Brain pericyte (primary cell): ENCODE results near the gene FADS1.

Experiments
- DNase-seq: peaks from one replicate; pipeline ENCODE4 v3.0.0-alpha.2; 2012; ENCODE audit warnings: low read depth, low spot score

The FADS1 gene

DNA sequence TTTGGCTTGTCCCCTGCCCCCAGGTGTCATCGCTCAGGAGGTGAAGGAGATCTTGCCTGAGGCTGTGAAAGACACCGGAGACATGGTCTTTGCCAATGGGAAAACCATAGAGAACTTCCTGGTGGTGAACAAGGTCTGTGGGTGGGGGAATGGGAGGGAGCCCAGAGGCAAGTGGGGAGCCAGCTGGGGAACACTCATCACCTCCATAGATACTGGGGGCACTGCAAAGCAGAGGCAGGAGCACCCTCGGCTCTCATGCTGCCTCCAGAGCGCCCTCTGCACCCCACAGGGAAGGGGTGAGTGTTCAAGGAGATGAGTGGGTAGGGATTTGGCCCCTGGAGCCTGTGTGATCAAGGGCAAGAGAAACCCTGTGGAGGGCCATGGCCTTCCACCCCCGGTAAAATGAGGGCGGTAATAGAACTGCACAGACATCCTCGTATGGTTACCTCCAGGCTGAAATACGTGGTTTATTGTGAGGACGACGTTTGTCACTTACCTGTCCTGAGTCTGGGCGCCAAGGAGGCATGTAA lies 38.4 kb downstream of the FADS1 start:
- DNase-seq, result no peak

- no peak for DNase-seq
Measured at GRCh38 chr11:61777234-61778090, 39.3 kb downstream of the FADS1 start.

DNA sequence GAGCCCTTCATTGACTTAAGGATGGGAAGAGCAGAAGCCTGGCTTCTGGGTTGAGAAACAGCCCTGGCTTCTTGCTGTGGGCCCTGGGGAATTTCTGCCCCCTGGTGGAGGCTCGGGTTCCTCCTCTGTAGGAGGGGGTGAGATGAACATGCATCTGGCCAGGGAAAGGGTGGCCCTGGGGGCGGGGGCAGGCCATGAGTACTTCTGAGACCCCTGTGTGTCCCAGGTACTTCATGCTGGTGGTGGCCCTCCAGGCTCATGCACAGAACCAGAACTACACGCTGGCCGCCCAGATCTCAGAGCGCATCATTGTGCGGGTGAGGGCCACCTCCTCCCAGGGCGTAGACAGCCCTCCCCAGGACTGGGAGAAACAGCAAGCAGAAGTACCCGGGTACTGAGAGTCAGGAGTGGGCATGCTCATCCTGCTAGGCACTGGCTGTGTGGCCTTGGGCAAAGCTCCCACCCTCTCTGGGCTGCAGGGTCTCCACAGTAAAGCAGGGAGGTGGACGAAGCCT lies 40.2 kb downstream of the FADS1 start:
- DNase-seq, result no peak

DNA sequence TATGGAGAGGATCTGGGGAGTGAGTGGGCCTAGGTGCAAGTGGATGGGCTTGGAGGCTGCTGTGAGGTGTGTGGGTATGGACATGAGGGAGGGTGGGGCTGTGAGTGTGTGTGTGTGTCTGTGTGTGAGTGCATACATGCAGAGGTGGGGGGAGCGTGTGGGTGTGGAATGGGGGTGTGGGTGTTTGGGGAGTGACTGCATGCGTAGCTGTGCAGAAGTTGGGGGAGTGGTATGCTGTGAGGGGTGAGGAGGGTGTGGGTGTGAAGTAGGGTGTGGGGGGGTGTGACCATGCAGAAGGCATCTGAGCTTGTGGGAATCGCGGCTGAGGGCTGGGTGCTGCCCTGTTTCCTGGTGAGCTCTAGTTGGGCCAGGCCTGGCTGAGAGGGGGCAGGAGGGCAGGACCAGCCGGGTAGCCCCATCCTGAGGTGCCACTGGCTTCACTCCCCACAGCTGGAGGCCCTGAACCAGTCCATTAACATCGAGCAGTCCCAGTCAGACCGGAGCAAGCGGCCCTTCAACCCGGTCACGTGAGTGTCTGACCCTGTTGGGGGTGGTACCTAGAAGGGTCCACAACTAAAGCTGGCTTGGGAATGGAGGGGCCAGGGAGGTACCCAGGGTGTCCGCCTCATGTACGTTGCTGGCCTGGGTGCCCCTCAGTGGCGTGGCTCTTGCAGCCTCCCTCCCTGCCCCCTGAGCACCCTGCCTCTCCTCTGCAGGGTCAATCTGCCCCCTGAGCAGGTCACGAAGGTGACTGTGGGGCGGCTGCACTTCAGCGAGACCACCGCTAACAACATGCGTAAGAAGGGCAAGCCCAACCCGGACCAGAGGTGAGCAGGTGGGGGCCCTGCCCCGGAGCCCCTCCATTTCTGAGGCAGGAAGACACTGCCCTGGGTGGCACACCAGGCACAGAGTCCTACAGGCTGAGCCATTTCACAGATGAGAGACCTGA lies 40.9 kb downstream of the FADS1 start:
- no peak for DNase-seq

DNA sequence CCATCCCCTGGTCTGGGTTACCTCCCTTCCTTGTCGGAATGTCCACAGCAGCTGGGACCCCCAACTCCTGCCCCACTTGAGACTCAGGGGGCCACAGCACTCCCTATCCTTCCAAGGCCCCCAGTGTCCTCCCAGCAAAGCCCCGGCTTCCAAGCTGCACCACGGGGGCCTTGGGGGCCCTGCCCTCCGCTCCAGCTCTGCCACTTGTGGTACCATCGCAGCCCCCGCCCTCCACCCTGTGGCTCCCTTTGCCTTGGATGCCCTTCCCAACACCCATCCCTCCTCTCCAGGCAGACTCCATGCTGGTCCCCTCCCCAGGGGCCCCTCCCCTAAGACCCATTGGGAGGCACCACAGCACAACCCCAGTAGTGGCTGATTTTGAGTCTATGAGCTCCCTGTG lies 41.7 kb downstream of the FADS1 start:
- no peak for DNase-seq

GRCh38 chr11:61774411-61774810 lies 42.4 kb downstream of the FADS1 start:
- no peak for DNase-seq

DNA sequence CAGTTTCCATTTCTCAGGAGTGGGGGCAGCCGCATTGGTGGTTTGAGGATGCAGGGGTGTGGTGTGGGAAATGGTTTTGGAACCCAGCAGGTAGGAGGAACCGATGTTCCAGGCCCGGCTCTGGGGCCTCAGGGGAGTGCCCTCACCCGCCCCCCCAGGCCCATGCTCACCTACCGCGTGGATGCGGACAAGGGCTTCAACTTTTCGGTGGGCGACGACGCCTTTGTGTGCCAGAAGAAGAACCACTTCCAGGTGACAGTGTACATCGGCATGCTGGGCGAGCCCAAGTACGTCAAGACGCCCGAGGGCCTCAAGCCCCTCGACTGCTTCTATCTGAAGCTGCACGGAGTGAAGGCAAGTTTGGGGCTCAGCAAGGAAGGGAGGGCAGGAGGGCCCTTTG lies 43.0 kb downstream of the FADS1 start:
- no peak for DNase-seq

- no peak for DNase-seq
Measured at GRCh38 chr11:61773356-61773755, 43.4 kb downstream of the FADS1 start.

DNA sequence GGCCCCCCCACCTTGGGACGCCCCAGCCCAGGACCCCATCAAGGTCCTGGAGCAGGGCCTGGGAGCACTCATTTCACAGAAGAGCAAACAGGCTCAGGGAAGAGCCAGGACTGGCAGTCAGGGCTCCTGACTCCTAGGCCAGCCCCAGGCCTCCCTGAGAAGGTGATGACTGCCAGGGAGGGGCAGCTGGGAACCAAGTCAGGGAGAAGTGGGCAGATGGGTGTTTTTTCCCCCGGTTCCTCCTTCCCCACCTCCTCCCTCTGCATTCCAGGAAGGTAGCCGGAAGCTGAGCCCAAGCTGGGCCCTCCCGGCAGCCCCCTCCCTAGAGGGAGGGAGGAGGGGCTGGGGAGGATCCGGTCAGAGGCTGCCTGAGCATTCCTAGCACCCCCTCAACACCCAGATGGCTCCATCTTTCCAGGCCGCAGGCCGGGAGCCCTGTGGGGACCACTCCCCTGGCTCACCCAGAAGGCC lies 44.8 kb downstream of the FADS1 start:
- no peak for DNase-seq

DNA sequence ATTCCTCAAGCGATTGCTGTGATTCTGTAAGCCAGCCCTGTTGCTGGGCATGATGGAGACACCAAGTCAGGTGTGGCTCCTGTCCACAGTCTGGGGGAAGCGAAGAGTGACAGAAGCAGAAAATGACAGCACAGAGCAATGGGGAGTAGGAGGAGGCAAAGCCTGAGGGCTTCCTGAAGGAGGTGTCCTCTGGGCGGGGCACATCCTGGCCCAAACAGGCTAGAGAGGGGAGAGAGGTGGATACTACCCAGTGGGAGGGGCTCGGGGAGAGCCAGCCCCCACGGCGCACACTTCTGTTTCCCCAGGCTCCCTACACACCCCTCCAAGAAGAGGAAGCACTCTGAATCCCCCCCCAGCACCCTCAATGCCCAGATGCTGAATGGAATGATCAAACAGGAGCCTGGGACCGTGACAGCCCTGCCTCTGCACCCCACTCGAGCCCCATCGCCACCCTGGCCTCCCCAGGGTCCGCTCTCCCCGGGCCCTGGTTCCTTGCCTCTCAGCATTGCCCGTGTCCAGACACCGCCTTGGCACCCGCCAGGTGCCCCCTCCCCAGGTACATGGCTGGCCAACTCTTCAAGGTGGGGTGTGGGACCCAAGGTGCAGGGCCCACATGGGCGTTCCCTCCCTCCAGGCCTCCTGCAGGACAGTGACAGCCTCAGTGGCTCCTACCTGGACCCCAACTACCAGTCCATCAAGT lies 45.5 kb downstream of the FADS1 start:
- no peak for DNase-seq

DNA sequence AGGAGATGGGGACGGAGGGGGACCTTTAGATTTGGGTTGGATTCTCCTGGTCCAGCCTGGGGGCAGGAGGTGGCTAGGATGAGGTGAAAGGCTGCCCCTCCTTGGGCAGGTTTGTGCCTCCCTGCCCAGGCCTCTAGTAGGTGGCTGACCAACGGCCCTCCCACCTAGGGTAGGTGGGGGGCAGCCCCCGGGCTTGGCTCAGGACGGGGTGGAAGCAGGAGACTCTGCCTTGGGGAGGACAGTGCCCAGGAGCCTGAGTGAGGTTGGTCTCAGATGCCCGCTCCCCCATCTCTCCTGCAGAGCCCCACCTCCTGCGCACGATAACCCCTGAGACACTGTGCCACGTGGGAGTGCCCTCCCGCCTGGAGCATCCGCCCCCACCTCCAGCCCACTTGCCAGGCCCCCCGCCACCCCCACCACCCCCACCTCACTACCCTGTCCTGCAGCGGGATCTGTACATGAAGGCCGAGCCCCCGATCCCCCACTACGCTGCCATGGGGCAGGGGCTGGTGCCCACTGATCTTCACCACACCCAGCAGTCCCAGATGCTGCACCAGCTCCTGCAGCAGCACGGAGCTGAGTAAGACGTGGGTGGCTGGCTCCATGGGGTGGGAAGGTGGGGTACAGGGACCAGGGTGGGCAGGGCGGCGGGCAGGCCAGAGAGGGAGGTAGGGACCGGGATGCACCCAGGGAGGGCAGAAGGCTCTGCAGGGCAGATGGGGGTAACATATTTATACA lies 46.7 kb downstream of the FADS1 start:
- DNase-seq, result no peak

GRCh38 chr11:61769169-61769920 lies 47.5 kb downstream of the FADS1 start:
- no peak for DNase-seq

DNA sequence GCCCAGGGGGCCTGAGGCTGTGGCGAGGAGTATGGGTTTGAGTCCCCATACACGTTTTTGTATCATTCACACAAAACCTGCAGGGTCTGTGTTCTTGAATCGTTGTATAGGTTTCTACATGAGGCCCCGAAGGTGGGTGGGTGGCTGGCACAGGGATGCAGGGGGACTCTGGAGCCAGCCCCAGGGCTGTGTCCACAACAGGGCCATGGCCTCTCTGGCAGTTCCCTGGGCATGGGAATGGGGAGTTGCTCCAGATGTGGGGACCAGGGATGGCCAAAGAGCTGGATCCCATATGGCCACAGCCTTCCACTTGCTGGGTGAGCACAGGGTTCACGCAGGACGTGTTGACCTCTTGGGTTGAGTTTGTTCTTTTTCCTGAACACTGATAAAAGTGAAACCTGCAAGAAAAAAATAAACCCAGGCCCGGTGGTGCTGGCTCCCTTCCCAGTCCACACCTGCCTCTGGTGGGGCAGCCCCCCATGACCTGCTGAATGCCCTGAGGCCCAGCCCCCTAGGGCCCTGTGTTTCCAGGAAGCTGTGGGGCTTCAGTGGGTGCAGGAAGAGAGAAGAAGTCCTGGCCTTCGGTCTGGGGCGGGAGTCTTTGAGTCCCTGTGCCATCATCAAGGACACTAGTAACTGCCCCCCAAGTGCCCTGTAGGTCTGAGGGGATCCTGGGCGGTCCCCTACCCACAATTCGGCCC lies 48.3 kb downstream of the FADS1 start:
- no peak for DNase-seq

DNA sequence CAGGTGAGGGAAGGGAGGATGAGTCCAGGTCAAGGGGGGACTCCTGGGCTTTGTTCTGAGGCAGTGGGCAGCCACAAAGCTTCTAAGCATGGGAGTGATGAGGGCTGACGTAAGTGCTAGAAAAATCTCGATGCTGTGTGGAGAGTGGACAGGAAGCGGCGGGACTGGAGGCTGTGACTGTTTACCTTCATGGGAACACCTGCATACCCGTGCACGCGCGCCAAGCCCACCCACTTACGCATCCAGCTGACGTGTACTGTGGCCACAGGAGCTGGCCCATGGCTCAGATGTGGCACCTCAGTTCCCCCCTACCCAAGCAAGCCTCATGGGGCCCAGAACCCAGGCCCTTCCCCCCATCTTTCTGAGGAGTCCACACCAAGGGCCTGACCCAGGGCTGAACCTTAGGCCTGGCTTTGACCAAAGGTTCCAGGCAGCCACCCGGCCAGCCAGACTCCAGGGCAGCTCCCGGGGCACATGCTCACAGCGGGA lies 50.4 kb downstream of the FADS1 start:
- DNase-seq, result no peak

- no peak for DNase-seq
Measured at GRCh38 chr11:61765550-61766253, 51.1 kb downstream of the FADS1 start.

DNA sequence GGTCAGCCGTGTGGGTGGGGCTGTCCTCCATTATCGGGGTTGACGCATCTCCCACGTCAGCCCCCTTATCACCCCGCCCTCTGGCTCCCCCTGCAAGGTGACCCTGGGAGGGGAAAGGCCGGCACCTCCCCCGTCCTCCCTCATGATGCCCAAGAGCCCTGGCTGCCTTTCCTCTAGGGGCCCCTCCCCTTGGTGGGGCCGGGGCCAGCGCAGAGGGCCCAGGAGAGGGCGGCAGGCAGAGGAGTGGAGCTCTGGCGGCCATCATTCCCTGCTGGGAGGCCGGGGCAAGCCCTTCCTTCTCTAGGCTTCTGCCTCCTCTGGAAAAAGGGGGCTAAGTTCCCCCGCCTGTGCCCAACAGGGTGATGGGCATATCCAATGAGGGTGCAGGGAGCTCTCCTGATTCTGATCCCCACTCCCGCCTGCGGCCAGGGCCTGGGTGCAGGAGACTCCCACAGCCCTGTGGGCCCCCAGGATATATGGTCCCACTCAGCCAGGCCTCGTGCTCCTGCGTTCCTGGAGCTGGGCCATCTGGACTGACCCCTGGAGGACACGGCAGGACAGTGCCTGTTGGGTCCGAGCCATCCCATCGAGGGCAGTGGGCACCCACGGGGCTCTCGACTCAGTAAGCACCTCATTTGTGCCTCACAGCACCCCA lies 52.1 kb downstream of the FADS1 start:
- no peak for DNase-seq

DNA sequence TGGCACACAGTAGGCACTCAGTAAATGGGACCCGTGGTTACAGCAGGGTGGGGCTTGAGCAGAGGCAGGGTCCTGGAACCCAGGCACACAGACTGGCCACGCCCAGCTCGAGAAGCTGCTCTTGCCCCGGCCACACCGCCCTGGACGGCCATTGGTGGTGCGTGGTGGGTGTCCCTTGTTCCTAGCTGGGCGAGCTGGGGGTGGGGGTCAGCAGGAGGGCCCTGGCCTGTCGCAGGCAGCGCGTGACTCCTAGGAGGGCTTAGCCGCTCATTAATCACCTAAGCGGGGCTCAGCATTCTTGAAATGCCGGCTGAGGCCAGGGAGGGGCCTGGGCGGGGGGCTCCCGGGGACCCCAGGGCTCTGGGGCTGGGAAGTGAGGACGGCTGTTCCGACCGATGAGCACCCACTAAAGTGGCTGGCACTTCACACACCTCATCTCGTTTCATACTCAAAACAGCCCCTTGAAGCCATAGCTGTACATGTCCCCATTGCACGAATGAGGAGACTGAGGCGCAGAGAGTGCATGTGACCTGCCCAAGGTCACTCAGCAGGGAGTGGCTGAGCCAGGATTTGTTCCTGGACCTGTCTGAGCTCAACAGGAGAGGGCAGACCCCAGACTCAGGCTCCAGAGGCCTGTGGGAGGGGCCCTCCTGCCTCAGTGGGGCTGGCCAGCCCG lies 52.7 kb downstream of the FADS1 start:
- DNase-seq, result no peak
